Vagina (tissue), 2 donors: ENCODE measurements around the gene QKI. TPM values are rescaled to one million over a fixed set of nuclear protein-coding genes. Genes with fewer than 3 reads are reported as not detected.

Experiments
- DNase-seq, 2 donors: peaks; one replicate each; pipeline ENCODE4 v3.0.0-alpha.2; 2017; ENCODE audit errors: extremely low spot score in 2 of 2
- H3K27ac ChIP-seq: fragments of 200-600 bp; sonication (generic); one replicate; pipeline ENCODE4 v1.5.1; 2019
- H3K27me3 ChIP-seq: fragments of 200-600 bp; sonication (generic); one replicate; pipeline ENCODE4 v1.5.1; 2019
- H3K36me3 ChIP-seq, 2 donors: fragments of 200-600 bp; sonication (generic); one replicate each; pipeline ENCODE4 v1.5.1; 2017 to 2019
- H3K4me1 ChIP-seq: fragments of 200-600 bp; sonication (generic); one replicate; pipeline ENCODE4 v1.5.1; 2019
- H3K4me3 ChIP-seq, 2 donors: fragments of 200-600 bp; sonication (generic); 1 replicate in 1 of 2; 2 replicates in 1 of 2; pipeline ENCODE4 v1.5.1; 2016 to 2019
- H3K9me3 ChIP-seq: fragments of 200-600 bp; sonication (generic); one replicate; pipeline ENCODE4 v1.5.1; 2019
- POLR2A ChIP-seq, 2 donors: fragments of 450-650 bp; IDR thresholded peaks; one replicate each; pipeline ENCODE4 v1.6.1; 2017; ENCODE audit warnings: antibody characterized with exemption in 2 of 2, mild to moderate bottlenecking in 2 of 2, moderate library complexity in 2 of 2
- POLR2AphosphoS5 ChIP-seq, 2 donors: sonication (generic); formaldehyde crosslinking; IDR thresholded peaks; one replicate each; pipeline ENCODE4 v1.9.0; 2017; ENCODE audit warnings: antibody characterized with exemption in 2 of 2, mild to moderate bottlenecking in 2 of 2, low read depth in 1 of 2; ENCODE audit not compliant: insufficient read depth in 1 of 2
- intact Hi-C: fragments of 100-400 bp; cut with DNase I; formaldehyde crosslinking; loops from one replicate; pipeline ENCODE4 v1.15.1; 2023
- total RNA-seq: library from RNA; depleted of rRNA; stranded (reverse); fragments of >200 nt; gene quantifications from one replicate; pipeline ENCODE4 v1.2.3, GENCODE V29; 2016
- TF ChIP-seq, protein P1 (sequence below), 3 experiments: fragments of 450-650 bp in 2 of 3; fragments of 200-600 bp in 1 of 3; sonication (generic) in 1 of 3; IDR thresholded peaks; one replicate each; pipeline ENCODE4 v1.5.1; 2017 to 2019; ENCODE audit warnings: antibody characterized with exemption in 3 of 3, mild to moderate bottlenecking in 2 of 3, moderate library complexity in 2 of 3

Gene QKI
- total RNA-seq, 1 donor from 2014 or later, result 142 TPM

DNA sequence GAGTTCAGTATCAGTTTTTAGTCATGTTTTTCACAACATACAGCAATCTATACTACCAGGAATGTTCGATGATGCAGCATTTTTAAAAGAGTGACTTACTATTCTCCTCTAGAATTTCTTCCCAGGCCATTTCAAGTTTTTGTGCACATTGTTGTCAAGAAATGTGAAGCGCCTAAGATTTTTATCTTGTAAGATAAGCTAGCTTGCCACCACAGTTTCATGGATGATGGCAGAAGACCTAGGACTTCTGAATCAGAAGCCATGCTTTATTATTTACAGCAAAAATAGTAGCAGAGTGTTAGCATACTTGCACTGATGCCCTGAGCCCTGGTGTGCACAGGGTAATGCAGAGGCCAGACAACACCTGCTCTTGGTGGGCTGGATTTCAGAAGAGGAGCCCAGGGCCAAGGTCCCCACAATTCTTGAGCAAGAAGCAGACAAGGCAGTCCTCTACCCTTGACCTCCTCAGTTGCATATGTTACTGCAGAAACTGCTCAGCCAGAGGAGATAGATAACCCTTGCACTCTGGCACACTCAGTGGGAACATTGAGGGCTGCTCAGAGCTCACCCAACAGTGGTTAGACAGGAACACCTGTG, 99.2 kb downstream of the QKI start:
- Histone ChIP-seq H3K9me3 (no peaks in the 10 kb centered on the region), H3K36me3 (no peaks in the 10 kb centered on the region), H3K27me3 (no peaks in the 10 kb centered on the region), H3K27ac (no peak overlapping the region), H3K4me3 (no peak overlapping the region), H3K4me1 (peaks cover 20% of the 10 kb centered on the region)
- DNase-seq, result no peak
- no peak for TF ChIP-seq POLR2AphosphoS5 (IDR thresholded peaks at IDR 0.05; ENCODE audit: insufficient read depth in 1 of 2, low read depth in 1 of 2)
- TF ChIP-seq POLR2A (IDR thresholded peaks at IDR 0.05), result no peak
- TF ChIP-seq, protein P1, sequence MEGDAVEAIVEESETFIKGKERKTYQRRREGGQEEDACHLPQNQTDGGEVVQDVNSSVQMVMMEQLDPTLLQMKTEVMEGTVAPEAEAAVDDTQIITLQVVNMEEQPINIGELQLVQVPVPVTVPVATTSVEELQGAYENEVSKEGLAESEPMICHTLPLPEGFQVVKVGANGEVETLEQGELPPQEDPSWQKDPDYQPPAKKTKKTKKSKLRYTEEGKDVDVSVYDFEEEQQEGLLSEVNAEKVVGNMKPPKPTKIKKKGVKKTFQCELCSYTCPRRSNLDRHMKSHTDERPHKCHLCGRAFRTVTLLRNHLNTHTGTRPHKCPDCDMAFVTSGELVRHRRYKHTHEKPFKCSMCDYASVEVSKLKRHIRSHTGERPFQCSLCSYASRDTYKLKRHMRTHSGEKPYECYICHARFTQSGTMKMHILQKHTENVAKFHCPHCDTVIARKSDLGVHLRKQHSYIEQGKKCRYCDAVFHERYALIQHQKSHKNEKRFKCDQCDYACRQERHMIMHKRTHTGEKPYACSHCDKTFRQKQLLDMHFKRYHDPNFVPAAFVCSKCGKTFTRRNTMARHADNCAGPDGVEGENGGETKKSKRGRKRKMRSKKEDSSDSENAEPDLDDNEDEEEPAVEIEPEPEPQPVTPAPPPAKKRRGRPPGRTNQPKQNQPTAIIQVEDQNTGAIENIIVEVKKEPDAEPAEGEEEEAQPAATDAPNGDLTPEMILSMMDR (IDR thresholded peaks at IDR 0.05), result no peak
- intact Hi-C loops, result no loop called here

GRCh38 chr6:163516908-163517307, 102.4 kb downstream of the QKI start:
- DNase-seq, result no peak
- Histone ChIP-seq H3K36me3 (no peaks in the 10 kb centered on the region), H3K4me1 (peaks cover 26% of the 10 kb centered on the region), H3K27me3 (no peaks in the 10 kb centered on the region), H3K4me3 (no peak overlapping the region), H3K9me3 (no peaks in the 10 kb centered on the region), H3K27ac (no peak overlapping the region)
- TF ChIP-seq, protein P1 (IDR thresholded peaks at IDR 0.05), result no peak
- TF ChIP-seq POLR2A (IDR thresholded peaks at IDR 0.05), result no peak
- TF ChIP-seq POLR2AphosphoS5 (IDR thresholded peaks at IDR 0.05; ENCODE audit: insufficient read depth in 1 of 2, low read depth in 1 of 2), result no peak
- intact Hi-C loops, result no loop called here

DNA sequence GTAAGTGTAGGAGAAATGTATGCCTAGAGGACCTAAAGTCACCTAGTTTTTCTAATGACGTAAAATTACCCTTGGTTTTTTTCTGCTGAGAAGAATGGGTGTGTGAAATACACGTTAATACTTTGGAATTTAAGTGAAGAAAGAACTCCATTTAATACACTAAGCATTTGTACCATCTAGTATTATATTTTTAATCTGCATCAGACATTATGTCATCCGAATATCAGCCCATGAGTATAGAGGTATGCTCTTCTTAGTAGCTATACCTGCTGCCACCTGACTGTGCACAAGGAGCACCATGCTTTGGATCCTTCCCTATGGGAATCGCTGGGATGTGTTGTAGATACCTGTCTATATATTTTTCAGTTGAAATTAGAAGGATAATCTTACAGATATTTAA, 106.4 kb downstream of the QKI start:
- H3K4me1 ChIP-seq, result peaks cover 33% of the 10 kb centered on the region
- intact Hi-C loops, result no loop called here
- TF ChIP-seq POLR2AphosphoS5 (IDR thresholded peaks at IDR 0.05; ENCODE audit: insufficient read depth in 1 of 2, low read depth in 1 of 2) (no peak), POLR2A (IDR thresholded peaks at IDR 0.05) (no peak)
- TF ChIP-seq, protein P1 (IDR thresholded peaks at IDR 0.05), result no peak

DNA sequence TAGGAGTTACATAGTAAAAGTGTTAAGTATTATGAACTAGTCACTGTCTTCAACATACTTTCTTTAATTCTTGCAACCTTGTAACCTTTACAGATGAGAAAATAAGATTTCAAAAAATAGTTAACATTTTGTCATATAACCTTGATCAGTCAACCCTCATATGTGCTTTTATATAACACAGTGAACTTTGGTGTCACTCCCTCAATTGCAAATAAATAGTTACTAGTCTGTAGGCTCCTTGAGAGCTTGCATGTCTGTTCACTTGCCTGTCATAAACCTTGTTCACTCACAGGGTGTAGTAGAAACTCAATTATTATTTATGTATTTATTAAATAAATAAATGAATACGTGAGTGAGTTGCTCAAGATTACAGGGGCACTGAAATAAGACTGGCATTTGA, 107.5 kb downstream of the QKI start:
- Histone ChIP-seq H3K9me3 (no peaks in the 10 kb centered on the region), H3K4me3 (no peak overlapping the region), H3K36me3 (no peaks in the 10 kb centered on the region), H3K27ac (no peak overlapping the region), H3K27me3 (no peaks in the 10 kb centered on the region), H3K4me1 (peaks cover 32% of the 10 kb centered on the region)
- intact Hi-C loops, result no loop called here
- no peak for DNase-seq
- TF ChIP-seq, protein P1 (IDR thresholded peaks at IDR 0.05), result no peak
- TF ChIP-seq POLR2A (IDR thresholded peaks at IDR 0.05) (no peak), POLR2AphosphoS5 (IDR thresholded peaks at IDR 0.05; ENCODE audit: insufficient read depth in 1 of 2, low read depth in 1 of 2) (no peak)

More for the DNA sequence above, 106.4 kb downstream of the QKI start:
- no peaks in the 10 kb centered on the region for H3K9me3 ChIP-seq
- DNase-seq, result no peak
- H3K36me3 ChIP-seq, result no peaks in the 10 kb centered on the region
- H3K27me3 ChIP-seq, result no peaks in the 10 kb centered on the region
- H3K4me3 ChIP-seq, result no peak overlapping the region
- H3K27ac ChIP-seq, result no peak overlapping the region

- H3K4me1 ChIP-seq, result peaks cover 49% of the 10 kb centered on the region
- TF ChIP-seq, protein P1 (IDR thresholded peaks at IDR 0.05), result no peak
- TF ChIP-seq POLR2A (IDR thresholded peaks at IDR 0.05) (no peak), POLR2AphosphoS5 (IDR thresholded peaks at IDR 0.05; ENCODE audit: insufficient read depth in 1 of 2, low read depth in 1 of 2) (no peak)
- H3K27ac ChIP-seq, result no peak overlapping the region
These were observed 111.4 kb downstream of the QKI start for GRCh38 chr6:163525926-163526325.

More at GRCh38 chr6:163525926-163526325, 111.4 kb downstream of the QKI start:
- Histone ChIP-seq H3K27me3 (no peaks in the 10 kb centered on the region), H3K36me3 (no peaks in the 10 kb centered on the region), H3K9me3 (no peaks in the 10 kb centered on the region), H3K4me3 (no peak overlapping the region)
- intact Hi-C loops, result no loop called here
- no peak for DNase-seq
